Heart right ventricle (tissue), 16 donors: ENCODE measurements around the gene SEPTIN14. TPM values are rescaled to one million over a fixed set of nuclear protein-coding genes. Genes with fewer than 3 reads are reported as not detected.
"Not testable (repeated sequence)": the region's sequence is repeated elsewhere in the genome, so short reads cannot be mapped to it uniquely, and the experiment has no call there.

Source experiments
- ATAC-seq, 8 donors: fragments of 200-7000 bp; cut with Tn5 transposase; one replicate each; pipeline ENCODE4 v1.9.1; 2020; ENCODE audit warnings: mild to moderate bottlenecking in 8 of 8, moderate library complexity in 8 of 8, moderate number of reproducible peaks in 1 of 8
- DNase-seq, 2 donors: peaks; one replicate each; pipeline ENCODE4 v3.0.0-alpha.2; 2020
- H3K27ac ChIP-seq, 10 donors: fragments of 200-600 bp; sonication (generic) in 2 of 10; one replicate each; pipeline versions ENCODE4 v1.5.0 to v1.8.0; 2020 to 2022; ENCODE audit warnings: mild to moderate bottlenecking in 3 of 10
- H3K27me3 ChIP-seq, 7 donors: fragments of 200-600 bp; one replicate each; pipeline ENCODE4 v1.8.0; 2021 to 2022; ENCODE audit warnings: mild to moderate bottlenecking in 2 of 7
- H3K36me3 ChIP-seq, 9 donors: fragments of 200-600 bp; sonication (generic) in 1 of 9; one replicate each; pipeline versions ENCODE4 v1.5.0 to v1.8.0; 2020 to 2022; ENCODE audit warnings: mild to moderate bottlenecking in 2 of 9
- H3K4me1 ChIP-seq, 9 donors: fragments of 200-600 bp; sonication (generic) in 1 of 9; one replicate each; pipeline versions ENCODE4 v1.5.0 to v1.8.0; 2020 to 2022; ENCODE audit warnings: mild to moderate bottlenecking in 4 of 9
- H3K4me3 ChIP-seq, 10 donors: fragments of 200-600 bp; sonication (generic) in 2 of 10; one replicate each; pipeline versions ENCODE4 v1.5.0 to v1.8.0; 2020 to 2022; ENCODE audit warnings: mild to moderate bottlenecking in 7 of 10, moderate library complexity in 2 of 10
- H3K9me3 ChIP-seq, 11 donors: fragments of 200-600 bp in 10 of 11; sonication (generic) in 2 of 11; one replicate each; pipeline versions ENCODE4 v1.5.0 to v1.8.0; 2013 to 2022; ENCODE audit warnings: mild to moderate bottlenecking in 2 of 11, control low read depth in 1 of 11, moderate library complexity in 1 of 11
- WGBS, 2 donors: extraction: QIAGEN DNeasy Blood & Tissue Kit; methylation state at CpG; one replicate each; pipeline ENCODE4 v1.1.7; 2013; ENCODE audit warnings: inconsistent platforms in 1 of 2; 5-methylcytosine and 5-hydroxymethylcytosine counted together
- intact Hi-C, 10 donors: fragments of 100-400 bp; cut with DNase I; formaldehyde crosslinking; loops; one replicate each; pipeline versions ENCODE4 v1.11.1 to v1.14.2; 2022
- polyA plus RNA-seq, 2 donors: library from polyadenylated mRNA; stranded (reverse); fragments of 200-250 nt; gene quantifications; one replicate each; pipeline ENCODE4 v1.2.3, GENCODE V29; 2013
- total RNA-seq, 10 donors: library from RNA; stranded (reverse); fragmentation: NEBNext Ultra II Directional in 3 of 10; extraction: Animal tissue kit (Norgen Biotek cat#: 25700) in 3 of 10; gene quantifications; one replicate each; pipeline versions ENCODE4 v1.2.1 to v1.2.4, GENCODE V29; 2021 to 2023
- TF ChIP-seq, protein P1 (sequence below), 9 donors: fragments of 200-600 bp; sonication (generic) in 2 of 9; IDR thresholded peaks; one replicate each; pipeline versions ENCODE4 v1.5.0 to v1.8.0; 2021 to 2022; ENCODE audit warnings: antibody characterized with exemption in 9 of 9, mild to moderate bottlenecking in 5 of 9, moderate library complexity in 1 of 9
- donor health status: Arrhythmogenic right ventricular cardiomyopathy.
- donor health status: ischemic (EF 13 %, LVEDD 7.1; RV severe dilation, severe dysfunction).
- donor health status: healthy with polysubstance abuse.
- donor health status: DM: no; HTN: yes; CAD: no.
- donor health status: DM: no; HTN: no; CAD: no.
- donor health status: ischemic (EF 25% LVEDD 6.9; RV normal size, moderate dysfunction).
- donor health status: ischemic (EF 25% LVEDD 5.7; RV mildly dilated, moderate dysfunction).
- donor health status: healthy.
- donor health status: DM: yes; HTN: yes; CAD: no.
- donor health status: Ischemic cardiomyopathy.
- donor health status: ischemic (EF 35%, LVEDD 5.7; RV mildly dilated, moderate dysfunction).
- donor health status: nonischemic (EF 11% LVEDD 7.7; RV severe dilation, severe dysfunction).
- donor health status: DM: yes; HTN: yes; CAD: no.
- donor health status: PGD.
- donor health status: ischemic (EF 29% LVEDD 5.4; RV normal size, mild dysfunction).
- donor health status: nonischemic (EF 23%, LVEDD 6.1; RV moderate dilation, normal function).

Gene SEPTIN14
- total and polyA plus RNA-seq, 12 donors = not detected

DNA sequence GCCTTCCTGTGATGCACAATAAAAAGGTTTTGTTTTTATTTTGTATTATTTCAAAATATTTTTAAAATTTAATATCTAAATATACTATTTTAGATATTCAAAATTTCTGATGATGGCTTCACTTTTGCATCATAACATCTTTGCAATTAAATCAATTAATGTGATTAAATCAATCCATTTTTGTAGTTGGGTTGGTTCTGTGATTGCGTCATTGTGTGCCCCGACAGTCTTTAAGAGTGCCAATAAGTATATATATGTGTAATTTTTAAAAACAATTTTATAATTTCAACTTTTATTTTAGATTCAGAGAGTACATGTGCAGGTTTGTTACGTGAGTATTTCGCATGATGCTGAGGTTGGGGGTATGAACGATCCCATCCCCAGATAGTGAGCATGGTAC is 70.5 kb downstream of the SEPTIN14 start:
- H3K4me3 ChIP-seq = no peak overlapping the region
- TF ChIP-seq, protein P1, sequence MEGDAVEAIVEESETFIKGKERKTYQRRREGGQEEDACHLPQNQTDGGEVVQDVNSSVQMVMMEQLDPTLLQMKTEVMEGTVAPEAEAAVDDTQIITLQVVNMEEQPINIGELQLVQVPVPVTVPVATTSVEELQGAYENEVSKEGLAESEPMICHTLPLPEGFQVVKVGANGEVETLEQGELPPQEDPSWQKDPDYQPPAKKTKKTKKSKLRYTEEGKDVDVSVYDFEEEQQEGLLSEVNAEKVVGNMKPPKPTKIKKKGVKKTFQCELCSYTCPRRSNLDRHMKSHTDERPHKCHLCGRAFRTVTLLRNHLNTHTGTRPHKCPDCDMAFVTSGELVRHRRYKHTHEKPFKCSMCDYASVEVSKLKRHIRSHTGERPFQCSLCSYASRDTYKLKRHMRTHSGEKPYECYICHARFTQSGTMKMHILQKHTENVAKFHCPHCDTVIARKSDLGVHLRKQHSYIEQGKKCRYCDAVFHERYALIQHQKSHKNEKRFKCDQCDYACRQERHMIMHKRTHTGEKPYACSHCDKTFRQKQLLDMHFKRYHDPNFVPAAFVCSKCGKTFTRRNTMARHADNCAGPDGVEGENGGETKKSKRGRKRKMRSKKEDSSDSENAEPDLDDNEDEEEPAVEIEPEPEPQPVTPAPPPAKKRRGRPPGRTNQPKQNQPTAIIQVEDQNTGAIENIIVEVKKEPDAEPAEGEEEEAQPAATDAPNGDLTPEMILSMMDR (IDR thresholded peaks at IDR 0.05) = no peak
- no peaks in the 10 kb centered on the region for H3K4me1 ChIP-seq
- H3K27ac ChIP-seq = no peak overlapping the region
- DNase-seq (no peak), ATAC-seq (no peak)
- no peaks in the 10 kb centered on the region for H3K36me3 ChIP-seq
- intact Hi-C loops = no loop called here
- no peaks in the 10 kb centered on the region for H3K27me3 ChIP-seq
- H3K9me3 ChIP-seq = peaks cover 0 to 19% (median 0%) of the 10 kb centered on the region in 11 donors
- 91 to 95% methylated on average over 5 of the region's 5 CpGs for WGBS, 2 donors

DNA sequence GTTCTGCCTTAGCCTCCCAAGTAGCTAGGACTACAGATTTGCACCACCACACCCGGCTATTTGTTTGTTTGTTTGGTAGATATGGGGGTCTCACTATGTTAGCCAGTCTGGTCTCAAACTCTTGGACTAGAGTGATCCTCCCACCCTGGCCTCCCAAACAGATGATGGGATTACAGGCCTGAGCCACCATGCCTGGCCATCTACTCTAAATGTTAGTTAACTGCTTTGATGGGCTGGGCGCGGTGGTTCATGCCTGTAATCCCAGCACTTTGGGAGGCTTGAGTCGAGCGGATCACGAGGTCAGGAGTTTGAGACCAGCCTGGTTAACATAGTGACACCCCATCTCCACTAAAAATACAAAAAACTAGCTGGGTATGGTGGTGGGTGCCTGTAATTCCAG is 74.8 kb downstream of the SEPTIN14 start:
- ATAC-seq = no peak
- Histone ChIP-seq H3K4me1 (no peaks in the 10 kb centered on the region), H3K4me3 (no peak overlapping the region), H3K9me3 (no peaks in the 10 kb centered on the region), H3K27ac (no peak overlapping the region), H3K36me3 (no peaks in the 10 kb centered on the region), H3K27me3 (no peaks in the 10 kb centered on the region)
- no peak for DNase-seq
- TF ChIP-seq, protein P1 (IDR thresholded peaks at IDR 0.05) = no peak
- 86% methylated on average over 6 of the region's 6 CpGs for WGBS, 2 donors
- intact Hi-C loops = no loop called here

DNA sequence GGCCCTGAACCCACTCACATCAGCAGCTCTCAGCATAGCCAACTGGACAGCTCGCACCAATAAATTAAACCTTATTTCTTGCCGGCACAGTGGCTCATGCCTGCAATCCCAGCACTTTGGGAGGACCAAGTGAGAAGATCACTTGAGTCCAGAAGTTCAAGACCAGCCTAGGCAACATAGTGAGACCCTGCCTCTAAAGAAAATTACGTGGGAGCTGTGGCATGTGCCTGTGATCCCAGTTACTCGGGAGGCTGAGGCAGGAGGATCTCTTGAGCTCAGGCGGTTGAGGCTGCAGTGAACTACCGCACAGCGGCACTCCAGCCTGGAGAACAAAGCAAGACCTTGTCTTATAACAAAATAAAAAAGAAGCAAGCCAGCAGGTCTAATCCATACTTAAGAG is 75.7 kb downstream of the SEPTIN14 start:
- Histone ChIP-seq H3K4me3 (no peak overlapping the region), H3K4me1 (no peaks in the 10 kb centered on the region), H3K27me3 (no peaks in the 10 kb centered on the region), H3K27ac (no peak overlapping the region), H3K36me3 (no peaks in the 10 kb centered on the region), H3K9me3 (no peaks in the 10 kb centered on the region)
- intact Hi-C loops = no loop called here
- DNase-seq (no peak), ATAC-seq (no peak)
- TF ChIP-seq, protein P1 (IDR thresholded peaks at IDR 0.05) = no peak
- 75 to 81% methylated on average over 7 of the region's 7 CpGs for WGBS, 2 donors

DNA sequence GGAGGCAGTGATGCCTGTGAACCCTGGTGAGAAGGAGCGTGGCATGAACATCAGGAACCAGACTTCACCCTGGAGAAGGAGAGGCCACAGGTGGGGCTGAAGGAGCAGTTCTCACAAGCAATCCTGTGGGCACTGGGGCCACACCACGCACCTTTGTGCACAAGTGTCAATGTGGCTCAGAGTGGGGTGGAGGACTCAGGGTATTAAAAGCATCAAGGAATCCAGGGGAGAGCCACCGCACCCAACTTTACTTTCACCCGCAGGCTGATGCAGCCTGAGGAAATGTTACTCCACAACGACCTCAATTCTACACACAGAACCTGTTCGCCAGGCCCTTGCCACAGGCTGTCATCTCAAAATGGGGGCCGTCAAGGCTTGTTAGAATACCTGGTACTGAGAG is 77.1 kb downstream of the SEPTIN14 start:
- DNase-seq, intact Hi-C loops: not testable (repeated sequence)
- WGBS, 2 donors = 86 to 88% methylated on average over 7 of the region's 7 CpGs

DNA sequence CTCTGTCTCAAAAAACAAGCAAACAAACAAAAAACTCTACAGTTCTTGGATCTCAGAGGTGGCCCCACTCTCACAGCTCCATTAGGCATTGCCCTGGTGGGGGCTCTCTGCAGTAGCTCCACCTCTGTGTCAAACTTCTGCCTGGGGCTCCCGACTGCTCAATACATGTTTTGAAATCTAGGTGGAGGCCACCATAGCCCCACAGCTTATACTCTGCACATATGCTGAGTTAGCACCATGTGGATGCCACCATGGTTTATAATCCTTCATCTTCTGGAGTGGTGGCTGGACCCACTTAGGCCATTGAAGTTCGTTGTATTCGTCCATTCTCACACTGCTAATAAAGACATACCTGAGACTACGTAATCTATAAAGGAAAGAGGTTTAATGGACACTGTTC is 78.4 kb downstream of the SEPTIN14 start:
- Histone ChIP-seq H3K4me3 (no peak overlapping the region), H3K27ac (no peak overlapping the region), H3K9me3 (no peaks in the 10 kb centered on the region), H3K36me3 (no peaks in the 10 kb centered on the region), H3K27me3 (no peaks in the 10 kb centered on the region), H3K4me1 (no peaks in the 10 kb centered on the region)
- ATAC-seq (no peak), DNase-seq (no peak)
- 69 to 74% methylated on average over 4 of the region's 4 CpGs for WGBS, 2 donors
- TF ChIP-seq, protein P1 (IDR thresholded peaks at IDR 0.05) = no peak
- intact Hi-C loops = no loop called here

More for the DNA sequence above, 77.1 kb downstream of the SEPTIN14 start:
- ATAC-seq, H3K4me1 ChIP-seq, H3K27ac ChIP-seq, H3K27me3 ChIP-seq, H3K9me3 ChIP-seq, H3K36me3 ChIP-seq, H3K4me3 ChIP-seq: not testable (repeated sequence)
